ENCODE results near the gene DDX41.

The DDX41 gene

GRCh38 chr5:177483042-177483441, 33.7 kb downstream of the DDX41 start:
- no peak for FAIRE-seq

DNA sequence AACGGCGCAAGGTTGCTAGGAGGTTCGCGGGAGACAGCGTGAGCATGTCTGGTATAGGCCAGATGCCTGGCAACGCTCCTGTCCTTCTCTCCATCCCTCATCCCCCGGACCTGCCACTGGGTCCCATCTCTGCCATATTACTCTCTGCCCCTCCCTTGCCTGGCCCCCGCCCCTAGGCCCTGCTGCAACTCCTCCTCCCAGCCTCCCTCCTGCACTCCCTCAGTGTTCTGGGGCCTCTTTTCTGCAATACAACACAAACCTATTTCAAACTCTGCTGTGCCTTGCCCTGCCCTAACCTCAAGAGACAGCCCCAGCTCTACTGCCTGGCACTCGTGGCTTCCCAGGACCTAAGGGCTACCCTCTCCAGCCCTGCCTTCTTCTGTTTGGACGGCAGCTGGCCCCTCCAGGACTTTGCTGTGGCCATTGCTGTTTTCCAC, 34.4 kb downstream of the DDX41 start:
- no peak for FAIRE-seq

- FAIRE-seq, result no peak
These were observed 37.0 kb downstream of the DDX41 start for GRCh38 chr5:177479774-177480173.

- no peak for FAIRE-seq
These were observed 37.8 kb downstream of the DDX41 start for GRCh38 chr5:177478711-177479646.

- no peak for FAIRE-seq
These were observed 38.9 kb downstream of the DDX41 start for GRCh38 chr5:177477701-177478477.

- no peak for FAIRE-seq
These were observed 40.1 kb downstream of the DDX41 start for GRCh38 chr5:177476531-177477233.

DNA sequence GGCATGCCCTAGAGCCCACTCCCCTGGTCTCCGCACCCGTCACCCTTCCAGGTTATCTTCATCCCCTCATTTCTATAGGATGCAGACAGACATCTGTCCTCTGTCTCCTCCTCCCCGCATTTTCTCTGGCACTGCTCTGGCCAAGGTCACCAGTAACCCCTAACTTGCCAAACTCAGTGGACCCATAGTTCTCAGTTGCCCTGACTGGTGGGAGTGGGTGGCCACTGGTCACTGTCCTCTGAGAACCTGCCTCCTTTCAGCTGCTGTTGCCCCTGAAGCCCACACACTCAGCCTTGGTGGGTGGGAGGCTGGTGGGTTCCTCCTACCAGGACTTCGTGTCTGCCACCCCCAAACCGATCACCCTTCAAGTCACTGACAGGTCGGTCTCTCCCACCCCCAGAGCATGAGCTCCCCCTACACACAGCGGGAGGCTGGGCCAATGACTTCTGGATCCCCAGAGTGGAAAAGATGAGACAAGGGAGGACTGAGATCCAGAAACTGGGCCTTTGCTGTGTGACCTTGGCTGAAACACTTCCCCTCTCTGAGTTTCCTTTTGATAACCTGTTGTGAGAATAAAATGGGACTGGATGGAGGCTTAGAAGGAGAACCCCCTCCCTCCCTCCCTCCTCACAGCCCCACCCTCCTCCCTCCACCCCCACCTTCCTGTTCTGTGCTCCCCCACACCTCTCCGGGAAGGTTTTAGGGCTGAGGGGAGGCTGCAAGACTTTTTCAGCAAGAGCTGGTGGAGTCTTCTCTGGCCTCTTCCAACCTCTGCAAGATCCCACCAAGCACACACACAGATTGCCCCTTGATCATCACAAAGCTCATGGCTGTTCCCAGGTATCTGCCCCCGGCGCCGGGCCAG, 41.0 kb downstream of the DDX41 start:
- no peak for FAIRE-seq

GRCh38 chr5:177474846-177475562, 41.8 kb downstream of the DDX41 start:
- no peak for FAIRE-seq

- FAIRE-seq, result no peak
These were observed 42.7 kb downstream of the DDX41 start for GRCh38 chr5:177474002-177474476.

DNA sequence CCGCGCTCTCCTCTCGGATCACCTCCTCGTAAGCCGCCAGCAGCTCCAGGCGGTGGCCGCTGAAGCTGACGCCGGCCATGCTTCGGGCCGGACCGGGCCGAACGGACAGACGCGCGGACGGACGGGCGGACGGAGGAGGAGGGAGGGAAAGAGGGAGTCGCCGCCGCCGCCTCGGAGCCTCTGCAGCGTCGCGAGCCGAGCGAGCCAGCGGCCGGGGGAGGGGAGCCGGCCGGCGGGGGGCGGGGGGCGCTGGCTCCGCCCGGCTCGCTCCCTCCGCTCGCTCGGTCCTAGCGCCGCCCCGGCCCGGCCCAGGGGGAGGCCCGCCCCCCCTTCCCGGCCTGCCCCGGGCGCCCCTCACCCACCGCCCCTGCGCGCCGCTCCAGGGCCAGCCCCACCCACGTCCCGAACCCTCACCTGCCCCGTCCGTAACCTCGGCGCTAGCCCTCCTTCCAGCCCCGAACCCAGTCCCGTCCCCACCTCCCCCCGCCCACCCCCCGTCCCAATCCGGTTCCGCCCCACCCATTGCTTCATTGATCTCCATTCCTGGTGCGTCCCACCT, 43.2 kb downstream of the DDX41 start, which contains the start of gene DBN1:
Gene DBN1 (minus strand): TSS at position 192 of the 559 bp plus-strand sequence. CDS start 113 bp downstream, at position 79.
- FAIRE-seq, result no peak

GRCh38 chr5:177472460-177473442, 44.0 kb downstream of the DDX41 start:
- no peak for FAIRE-seq

DNA sequence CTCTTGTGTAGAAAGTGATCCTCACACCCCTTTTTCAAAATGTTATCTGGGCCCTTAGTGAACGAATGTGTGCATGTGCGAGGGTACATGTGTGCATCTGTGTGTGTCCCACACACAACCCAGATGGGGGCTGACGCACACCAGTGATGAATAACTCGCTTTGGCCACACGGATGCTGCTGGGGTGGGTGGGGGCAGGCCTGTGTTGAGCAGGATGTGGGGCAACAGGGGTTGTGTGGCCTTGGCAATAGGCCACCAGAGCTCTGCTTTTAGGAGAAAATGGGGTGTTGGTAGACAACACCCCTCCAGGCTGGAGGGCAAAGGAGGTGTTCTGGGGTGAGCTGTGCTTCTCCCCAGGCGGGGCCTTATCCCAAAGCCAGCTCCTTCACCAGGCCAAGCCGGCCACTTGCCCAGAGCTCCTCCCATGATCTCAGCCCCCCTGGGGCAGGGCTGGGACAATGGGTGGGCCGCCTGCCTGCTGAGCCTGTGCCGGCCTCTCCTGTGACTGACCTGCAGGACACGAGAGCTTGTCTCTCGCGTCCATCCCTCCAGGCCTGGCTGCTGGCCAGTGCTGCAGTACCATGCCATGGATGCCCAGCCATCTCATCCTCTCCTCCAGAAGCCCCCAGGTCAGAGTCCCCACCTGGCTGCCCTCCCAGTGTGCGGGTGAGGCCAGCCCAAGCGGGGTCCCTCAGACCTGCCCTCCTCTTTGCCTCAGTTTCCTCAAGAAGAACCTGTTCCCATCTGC, 45.0 kb downstream of the DDX41 start:
- no peak for FAIRE-seq

GRCh38 chr5:177470759-177471536, 45.8 kb downstream of the DDX41 start:
- FAIRE-seq, result no peak

- FAIRE-seq, result no peak
These were observed 46.8 kb downstream of the DDX41 start for GRCh38 chr5:177469750-177470525.

GRCh38 chr5:177468685-177469628, 47.8 kb downstream of the DDX41 start:
- FAIRE-seq, result no peak

- FAIRE-seq, result no peak
These were observed 48.5 kb downstream of the DDX41 start for GRCh38 chr5:177468329-177468684.
